GM12872 (cell line): ENCODE measurements around the gene ATP2C1.

Experiments used
- CTCF ChIP-seq: IDR thresholded peaks from 3 replicates; pipeline ENCODE4 v1.5.1; 2011; ENCODE audit warnings: low read depth, mild to moderate bottlenecking, low read length, moderate library complexity; ENCODE audit not compliant: insufficient read depth

Gene ATP2C1

GRCh38 chr3:130878464-130878863 is 15.4 kb upstream of the ATP2C1 start:
- TF ChIP-seq CTCF, result no peak

GRCh38 chr3:130889416-130889946 is 4.4 kb upstream of the ATP2C1 start:
- TF ChIP-seq CTCF, result no peak

- peak; percentile 84 for TF ChIP-seq CTCF
These were observed 1.0 kb upstream of the ATP2C1 start for GRCh38 chr3:130892759-130893375.

- no peak for TF ChIP-seq CTCF
These were observed 474 bp downstream of the ATP2C1 start for GRCh38 chr3:130894130-130894985.

- TF ChIP-seq CTCF, result no peak
These were observed 1.0 kb downstream of the ATP2C1 start for GRCh38 chr3:130894986-130895280.

- TF ChIP-seq CTCF, result no peak
These were observed 2.0 kb downstream of the ATP2C1 start for GRCh38 chr3:130895690-130896488.

- TF ChIP-seq CTCF, result no peak
These were observed 3.4 kb downstream of the ATP2C1 start for GRCh38 chr3:130897316-130897715.
